HEK293 (cell line): ENCODE measurements around the gene FREM1.

Source experiments
- BCL11A ChIP-seq: fragments of 450-650 bp; formaldehyde crosslinking; IDR thresholded peaks from 2 replicates; pipeline ENCODE4 v1.5.1; 2016; ENCODE audit warnings: low read depth, missing biosample characterization, missing genetic modification characterization
- CTCF ChIP-seq: fragments of 450-650 bp; formaldehyde crosslinking; IDR thresholded peaks from 2 replicates; pipeline ENCODE4 v1.5.1; 2016; ENCODE audit warnings: missing biosample characterization, missing genetic modification characterization

GRCh38 chr9:14811844-14812243, 98.4 kb downstream of the FREM1 start:
- TF ChIP-seq CTCF: no peak
- no peak for TF ChIP-seq BCL11A (tag by site-specific recombination)
